ENCODE measurements around the gene SCN7A. TPM values are rescaled to one million over a fixed set of nuclear protein-coding genes. Genes with fewer than 3 reads are reported as not detected.
"Not testable (repeated sequence)": the region's sequence is repeated elsewhere in the genome, so short reads cannot be mapped to it uniquely, and the experiment has no call there.

Gene SCN7A
- total RNA-seq, 1 experiment from 2014 or later: not detected

GRCh38 chr2:166360426-166360825 lies 133.6 kb downstream of the SCN7A start:
- DNase-seq (ENCODE audit: low spot score): no peak

GRCh38 chr2:166357950-166358321 lies 136.1 kb downstream of the SCN7A start:
- DNase-seq (ENCODE audit: low spot score): not testable (repeated sequence)

GRCh38 chr2:166357068-166357949 lies 136.7 kb downstream of the SCN7A start:
- DNase-seq (ENCODE audit: low spot score): no peak

Other genes starting within 250 kb of the SCN7A start
- gene SCN9A, start 118.3 kb downstream of the SCN7A start, total RNA-seq (2014; rRNA removed; shearing (Covaris generic)): 6.3 and 8.2 TPM in 2 replicates